ENCODE measurements around the gene GOPC. TPM values are rescaled to one million over a fixed set of nuclear protein-coding genes. Genes with fewer than 3 reads are reported as not detected.

GOPC gene
- total RNA-seq, 1 experiment from 2014 or later = 18.7 TPM

DNA sequence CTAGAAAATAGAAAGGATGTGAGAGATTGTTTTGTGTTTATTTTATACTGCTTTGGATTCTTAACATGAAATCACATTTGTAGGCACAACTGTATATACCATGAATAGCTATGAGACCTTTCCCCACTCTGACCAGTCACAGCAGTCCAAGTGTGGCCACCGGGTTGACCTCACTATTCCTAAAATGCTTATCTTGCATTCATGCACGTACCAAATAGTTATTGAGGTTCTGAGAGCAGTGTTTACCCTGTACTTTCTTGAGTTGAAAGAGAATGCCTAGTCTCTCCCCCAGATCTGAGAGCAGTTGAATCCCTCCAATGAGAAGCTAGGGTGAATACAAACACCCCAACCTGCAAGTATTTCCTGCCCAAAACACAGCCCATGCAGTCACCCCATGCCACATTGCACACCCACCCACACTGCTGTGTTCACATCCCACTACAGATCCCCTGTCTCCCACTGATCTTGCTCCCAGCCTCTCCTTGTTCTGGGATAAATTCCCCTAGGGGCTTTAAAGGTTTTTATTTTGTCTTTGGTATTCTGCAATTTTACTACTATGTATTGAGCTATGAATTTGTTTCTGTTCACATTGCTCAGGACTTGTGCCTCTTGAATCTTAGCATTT, 51.6 kb downstream of the GOPC start:
- Histone ChIP-seq H4K8ac (replicated peaks; ENCODE audit: insufficient read length, low read depth, low read length) (no peak overlapping the region), H3K4me1 (ENCODE audit: insufficient read depth, low read length) (peaks cover 17% of the 10 kb centered on the region; the same call in 1 of the 2 replicates), H3K79me1 (ENCODE audit: insufficient read depth, low read depth, low read length, poor library complexity, severe bottlenecking) (no peaks in the 10 kb centered on the region), H2BK5ac (ENCODE audit: insufficient read length, low read length) (no peak overlapping the region), H2BK15ac (ENCODE audit: low read depth, low read length) (no peak overlapping the region), H2BK12ac (ENCODE audit: insufficient read length, low read depth, low read length) (no peak overlapping the region), H3K4ac (ENCODE audit: low read depth, low read length) (no peak overlapping the region), H3K79me2 (ENCODE audit: insufficient read depth, low read length) (no peaks in the 10 kb centered on the region), H3K23ac (ENCODE audit: insufficient read length, low read depth, low read length) (no peak overlapping the region), H3K14ac (ENCODE audit: insufficient read depth, low read length) (no peak overlapping the region), H4K5ac (ENCODE audit: insufficient read length, low read depth, low read length) (no peak overlapping the region), H3K27me3 (ENCODE audit: insufficient read depth, low read length) (no peaks in the 10 kb centered on the region), H3T11ph (ENCODE audit: low read length) (no peak overlapping the region), H3K23me2 (ENCODE audit: insufficient read length, low read depth, low read length, poor library complexity, severe bottlenecking) (peaks cover 4% of the 10 kb centered on the region), H3K27ac (ENCODE audit: insufficient read length, low read depth, low read length) (no peak overlapping the region), H3K9ac (ENCODE audit: extremely low read depth, insufficient read length, low read length) (no peak overlapping the region), H3K56ac (ENCODE audit: insufficient read length, low read depth, low read length) (no peak overlapping the region), H4K91ac (ENCODE audit: insufficient read length, low read depth, low read length) (no peak overlapping the region), H3K18ac (ENCODE audit: insufficient read length, low read depth, low read length) (no peak overlapping the region), H4K20me1 (ENCODE audit: control insufficient read depth, insufficient read depth, insufficient read length) (no peaks in the 10 kb centered on the region), H2AK5ac (ENCODE audit: insufficient read length, low read length) (no peak overlapping the region), H2AFZ (ENCODE audit: low read length) (no peak overlapping the region), H2BK20ac (ENCODE audit: low read depth, low read length, poor library complexity, severe bottlenecking) (no peak overlapping the region), H2BK120ac (ENCODE audit: low read depth, low read length, poor library complexity, severe bottlenecking) (no peak overlapping the region), H3K4me2 (ENCODE audit: insufficient read depth, insufficient read length, low read length) (no peak overlapping the region), H3K9me3 (ENCODE audit: control insufficient read depth, low read depth, low read length) (no peaks in the 10 kb centered on the region)
- Mint-ChIP-seq H3K9me3 (no peaks in the 10 kb centered on the region), H3K4me1 (peaks cover 12 to 25% of the 10 kb centered on the region in 2 experiments; a peak in 3 of 4 replicates), H3K27me3 (ENCODE audit: low read depth) (no peaks in the 10 kb centered on the region), H3K27ac (peak overlapping the region in 1 of 3 experiments; percentile 86; a peak in 3 of 7 replicates), H3K36me3 (ENCODE audit: insufficient read depth in 1 of 3, low read depth in 3 of 3) (peaks cover 0 to 3% (median 0%) of the 10 kb centered on the region in 3 experiments; a peak in 3 of 7 replicates), H3K4me3 (no peak overlapping the region)
- DNase-seq = no peak
- no CpG with 5 or more reads among the region's 2 CpGs for WGBS (ENCODE audit: extremely low coverage, insufficient read length, low lambda C conversion rate)
- TF ChIP-seq, protein P1, sequence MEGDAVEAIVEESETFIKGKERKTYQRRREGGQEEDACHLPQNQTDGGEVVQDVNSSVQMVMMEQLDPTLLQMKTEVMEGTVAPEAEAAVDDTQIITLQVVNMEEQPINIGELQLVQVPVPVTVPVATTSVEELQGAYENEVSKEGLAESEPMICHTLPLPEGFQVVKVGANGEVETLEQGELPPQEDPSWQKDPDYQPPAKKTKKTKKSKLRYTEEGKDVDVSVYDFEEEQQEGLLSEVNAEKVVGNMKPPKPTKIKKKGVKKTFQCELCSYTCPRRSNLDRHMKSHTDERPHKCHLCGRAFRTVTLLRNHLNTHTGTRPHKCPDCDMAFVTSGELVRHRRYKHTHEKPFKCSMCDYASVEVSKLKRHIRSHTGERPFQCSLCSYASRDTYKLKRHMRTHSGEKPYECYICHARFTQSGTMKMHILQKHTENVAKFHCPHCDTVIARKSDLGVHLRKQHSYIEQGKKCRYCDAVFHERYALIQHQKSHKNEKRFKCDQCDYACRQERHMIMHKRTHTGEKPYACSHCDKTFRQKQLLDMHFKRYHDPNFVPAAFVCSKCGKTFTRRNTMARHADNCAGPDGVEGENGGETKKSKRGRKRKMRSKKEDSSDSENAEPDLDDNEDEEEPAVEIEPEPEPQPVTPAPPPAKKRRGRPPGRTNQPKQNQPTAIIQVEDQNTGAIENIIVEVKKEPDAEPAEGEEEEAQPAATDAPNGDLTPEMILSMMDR (conservative IDR thresholded peaks at IDR 0.05) = no peak

All from H9 (cell line).